Lung microvascular endothelial cell (primary cell): Measurements from ENCODE around the gene MACROD1. TPM values are rescaled to one million over a fixed set of nuclear protein-coding genes. Genes with fewer than 3 reads are reported as not detected.

Source experiments
- DNase-seq, 2 donors: peaks; one replicate each; pipeline versions ENCODE4 v3.0.0 to v3.0.0-alpha.2; 2010; ENCODE audit warnings: low read depth in 2 of 2
- total RNA-seq: library from RNA; depleted of rRNA; stranded (reverse); fragments of >200 nt; gene quantifications from 2 replicates; pipeline ENCODE4 v1.2.1, GENCODE V29; 2014

Gene MACROD1
- total RNA-seq, 1 donor from 2014 or later, result 31.5 TPM

DNA sequence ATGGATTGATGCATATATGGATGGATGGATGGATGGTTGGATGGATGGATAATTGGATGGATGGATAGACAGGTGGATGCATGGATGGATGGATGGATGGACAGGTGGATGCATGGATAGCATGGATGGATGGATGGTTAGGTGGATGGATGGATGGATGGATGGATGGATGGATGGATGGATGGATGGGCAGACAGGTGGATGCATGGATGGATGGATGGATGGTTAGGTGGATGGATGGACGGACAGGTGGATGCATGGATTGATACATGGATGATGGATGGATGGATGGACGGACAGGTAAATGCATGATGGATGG lies 52.5 kb downstream of the MACROD1 start:
- no peak for DNase-seq

DNA sequence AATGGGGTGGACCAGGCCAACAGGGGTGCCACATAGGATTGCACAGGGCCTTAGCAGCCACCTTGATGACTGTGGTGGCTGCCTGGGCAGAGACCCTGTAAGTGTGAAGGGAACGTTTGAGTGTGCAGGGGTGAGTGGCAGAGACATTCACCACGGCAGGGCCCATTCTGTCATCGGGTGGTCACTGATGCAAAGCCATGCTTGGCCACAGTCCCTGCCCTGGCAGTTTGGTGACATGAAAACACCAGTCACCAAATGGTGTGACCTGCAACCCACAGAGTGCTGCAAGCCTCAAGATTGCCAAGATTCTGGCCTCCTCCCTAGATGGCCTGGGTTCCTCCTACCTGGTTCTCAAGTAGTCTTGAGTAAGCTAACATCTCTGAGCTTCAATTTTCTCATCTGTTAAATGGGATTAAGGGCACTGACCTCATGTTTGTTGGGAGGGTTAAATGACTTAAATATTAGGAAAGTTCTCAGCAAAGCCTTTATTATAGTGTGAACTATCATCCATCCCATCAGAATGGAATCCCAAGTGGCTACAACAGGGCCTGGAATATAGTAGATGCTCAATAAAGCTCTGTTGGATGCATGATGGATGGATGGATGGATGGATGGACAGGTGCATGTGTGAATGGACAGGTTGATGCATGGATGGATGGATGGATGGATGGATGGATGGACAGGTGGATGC lies 53.0 kb downstream of the MACROD1 start:
- no peak for DNase-seq

GRCh38 chr11:64110465-64111375 lies 55.2 kb downstream of the MACROD1 start:
- DNase-seq, result no peak

DNA sequence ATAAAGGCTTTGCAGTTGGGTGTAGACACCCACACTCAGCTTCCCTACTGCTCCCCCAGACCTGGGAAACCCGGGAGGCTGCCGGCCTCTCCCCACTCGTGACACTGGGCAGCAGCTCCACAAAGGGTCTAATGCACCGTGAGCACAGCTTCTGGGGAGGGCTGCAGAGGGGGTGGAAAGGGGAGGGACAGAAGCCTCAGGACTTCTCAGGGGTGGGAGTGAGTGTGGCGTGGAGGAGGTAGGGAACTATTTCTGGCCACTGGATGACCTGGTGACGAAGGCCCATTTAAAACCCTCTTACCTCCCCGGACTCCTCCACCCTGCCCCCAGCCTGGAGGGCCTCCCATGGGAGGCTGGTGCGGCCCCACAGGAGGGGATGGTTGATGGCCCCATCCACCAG lies 56.6 kb downstream of the MACROD1 start:
- no peak for DNase-seq

GRCh38 chr11:64107303-64107702 lies 58.6 kb downstream of the MACROD1 start:
- no peak for DNase-seq

GRCh38 chr11:64104632-64105031 lies 61.3 kb downstream of the MACROD1 start:
- DNase-seq, result no peak

- no peak for DNase-seq
Observed at GRCh38 chr11:64103277-64103985, 62.5 kb downstream of the MACROD1 start.

DNA sequence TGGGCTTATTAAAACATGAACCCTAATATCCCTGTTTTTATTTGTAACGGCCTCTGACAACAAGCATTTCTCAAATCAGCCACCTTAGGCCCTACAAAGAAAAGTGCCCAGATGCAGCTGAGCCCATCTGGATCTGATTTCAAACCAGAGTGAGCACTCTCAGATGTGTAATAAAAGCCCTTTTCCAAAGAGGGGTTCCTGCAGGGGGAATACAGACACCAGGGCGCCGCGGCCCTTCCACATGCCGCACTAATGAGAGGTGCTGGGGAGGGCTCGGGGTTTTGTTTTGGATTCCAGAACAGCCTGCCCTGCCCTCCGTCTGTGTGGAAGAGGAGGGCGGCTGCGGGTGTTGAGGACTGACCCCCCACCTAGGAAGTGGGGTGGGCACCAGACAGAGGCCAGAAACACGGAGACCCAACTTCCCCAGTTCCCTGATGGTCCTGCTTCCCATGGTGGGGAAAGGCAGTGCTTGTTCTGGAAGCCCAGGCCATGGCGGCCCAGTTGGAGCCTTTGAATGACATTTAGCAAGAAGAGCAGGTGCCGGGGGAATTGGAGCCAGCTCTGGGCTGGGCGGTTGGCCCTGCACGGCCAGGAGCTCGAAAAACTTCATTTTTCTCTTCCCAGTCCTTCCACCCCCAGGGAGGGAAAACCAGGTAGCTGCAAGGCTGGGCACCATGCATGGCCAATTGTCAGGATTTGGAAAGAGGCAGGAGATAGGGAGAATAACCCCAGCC lies 63.7 kb downstream of the MACROD1 start:
- no peak for DNase-seq

DNA sequence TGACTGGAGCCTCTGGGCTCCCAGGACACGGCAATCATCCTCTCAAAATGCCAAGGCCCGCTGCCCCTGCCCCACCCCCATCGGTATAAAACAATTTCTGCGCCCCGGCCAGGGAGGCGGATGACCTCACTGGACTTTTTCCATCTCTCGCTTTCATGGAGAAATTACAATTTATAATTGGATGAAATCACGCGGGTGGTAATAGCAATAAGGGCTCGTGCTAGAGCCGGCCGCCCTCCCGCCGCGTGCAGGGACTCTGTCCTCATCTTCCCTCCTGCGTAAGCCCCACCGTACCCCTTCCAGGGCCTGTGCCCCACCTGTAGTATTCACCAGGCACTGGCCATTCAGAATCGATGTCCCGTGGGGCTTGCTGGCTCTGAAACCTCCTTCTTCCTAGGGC lies 64.5 kb downstream of the MACROD1 start:
- DNase-seq, result no peak

DNA sequence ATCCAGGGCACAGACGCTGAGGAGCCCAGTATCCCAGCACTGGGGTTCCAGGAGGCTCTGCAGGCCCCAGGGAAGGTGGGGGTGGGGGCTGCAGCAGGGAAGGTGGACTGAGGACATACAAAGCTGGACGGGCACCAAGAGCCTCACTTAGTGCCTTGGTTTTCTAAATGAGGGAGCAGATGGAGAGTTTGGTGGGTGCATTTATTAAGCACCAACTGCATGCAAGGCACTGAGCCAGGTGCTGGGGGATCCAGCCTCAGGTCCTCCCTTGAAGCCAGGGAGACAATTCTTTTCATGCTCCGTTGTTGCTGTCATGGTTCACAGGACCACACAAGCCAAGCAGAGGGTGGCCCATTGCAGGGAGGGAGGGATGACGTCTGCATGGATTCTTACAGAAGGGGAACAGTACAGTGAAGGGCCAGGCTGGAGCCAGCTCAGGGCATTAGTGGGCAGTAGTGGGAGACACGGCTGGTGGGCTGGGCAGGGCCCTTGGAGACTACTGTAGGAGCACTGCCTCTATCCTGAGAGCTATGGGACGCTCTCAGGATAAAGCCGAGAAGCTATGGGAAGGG lies 65.0 kb downstream of the MACROD1 start:
- no peak for DNase-seq

- DNase-seq, result no peak
Observed at GRCh38 chr11:64100360-64100759, 65.6 kb downstream of the MACROD1 start.

DNA sequence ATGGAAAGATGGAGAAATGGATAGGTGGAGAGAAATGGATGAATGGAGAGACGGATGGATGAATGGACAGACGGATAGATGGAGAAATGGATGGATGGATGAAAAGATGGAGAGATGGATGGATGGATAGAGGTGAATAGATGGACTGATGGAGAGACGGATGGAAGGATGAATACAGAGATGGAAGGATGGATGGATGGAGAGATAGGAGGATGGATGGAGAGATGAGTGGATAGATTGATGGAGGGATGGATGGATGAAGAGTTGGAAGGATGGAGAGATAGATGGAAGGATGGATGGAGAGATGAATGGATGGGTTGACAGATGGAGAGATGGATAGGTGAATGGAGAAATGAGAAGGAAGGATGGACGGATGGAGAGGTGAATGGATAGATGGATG lies 66.5 kb downstream of the MACROD1 start:
- DNase-seq, result no peak

DNA sequence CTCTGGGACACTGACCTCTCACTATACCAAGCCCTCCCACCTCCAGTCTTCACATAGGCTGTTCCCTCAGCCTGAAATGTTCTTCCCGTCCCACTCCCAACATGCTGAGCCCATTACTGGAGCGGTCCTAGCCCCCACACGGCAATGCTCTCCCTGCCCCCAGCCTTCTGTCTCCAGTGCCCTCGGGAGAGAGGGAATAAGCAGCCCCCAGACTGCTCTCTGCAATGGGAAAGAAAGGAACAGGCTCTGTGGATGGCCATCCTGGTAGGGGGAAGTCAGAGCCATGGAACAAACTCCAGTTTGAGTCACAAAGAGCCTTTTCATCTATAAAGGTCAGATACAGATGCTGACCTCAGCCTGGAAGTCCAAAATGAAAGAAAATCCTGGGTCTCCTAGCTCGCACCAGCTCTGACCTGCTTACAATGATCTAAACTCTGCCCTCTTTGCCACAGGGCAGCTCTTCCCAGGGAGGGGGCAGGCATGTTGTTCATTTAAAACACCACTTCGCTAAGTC lies 67.5 kb downstream of the MACROD1 start:
- DNase-seq, result no peak

GRCh38 chr11:64097468-64098317 lies 68.2 kb downstream of the MACROD1 start:
- no peak for DNase-seq

- no peak for DNase-seq
Observed at GRCh38 chr11:64096835-64097234, 69.1 kb downstream of the MACROD1 start.

DNA sequence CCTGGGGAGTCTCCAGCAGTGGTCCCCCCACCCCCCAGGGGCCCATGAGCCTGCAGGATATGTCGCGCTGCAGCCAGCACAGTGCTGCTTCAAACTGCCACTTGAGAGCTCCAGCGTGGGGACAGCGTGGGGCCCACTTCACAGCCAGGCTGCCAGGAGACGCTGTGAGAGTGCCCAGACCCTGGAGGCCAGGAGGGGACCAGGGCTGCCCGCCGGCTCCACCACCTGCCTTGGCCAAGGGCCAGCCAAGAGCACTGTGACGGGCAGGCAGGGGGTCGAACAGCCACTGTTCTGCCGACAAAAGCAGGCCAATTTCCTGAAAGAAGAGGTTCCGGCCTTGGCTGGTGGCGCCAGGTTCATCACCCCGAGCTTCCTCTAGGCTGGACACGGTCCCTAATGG lies 70.0 kb downstream of the MACROD1 start:
- peak in 1 of 2 donors; percentile 41 for DNase-seq

GRCh38 chr11:64095273-64095817 lies 70.6 kb downstream of the MACROD1 start:
- peak; percentile 7 to 36 for DNase-seq

- peak; percentile 54 to 87 for DNase-seq
Observed at GRCh38 chr11:64094463-64095260, 71.3 kb downstream of the MACROD1 start.
